Bronchial epithelial cell (primary cell): ENCODE measurements around the gene LRRN4. TPM values are rescaled to one million over a fixed set of nuclear protein-coding genes. Genes with fewer than 3 reads are reported as not detected.

ENCODE experiments used
- DNase-seq: peaks from one replicate; pipeline ENCODE4 v3.0.0-alpha.2; 2010; ENCODE audit warnings: low read depth
- FAIRE-seq: peaks from 2 replicates; lab custom pipeline; 2011; peaks lifted over from hg19 to GRCh38; lab: Jason Lieb, UNC
- H3K27me3 ChIP-seq: 2 replicates; pipeline ENCODE4 v1.5.1; 2011; ENCODE audit warnings: low read length; ENCODE audit not compliant: control insufficient read depth, insufficient read depth
- H3K36me3 ChIP-seq: 2 replicates; pipeline ENCODE4 v1.5.1; 2011; ENCODE audit warnings: low read length; ENCODE audit not compliant: control insufficient read depth, insufficient read depth
- H3K4me3 ChIP-seq: 2 replicates; pipeline ENCODE4 v1.5.1; 2011; ENCODE audit warnings: mild to moderate bottlenecking, low read depth, low read length, control low read depth
- CTCF ChIP-seq: IDR thresholded peaks from 2 replicates; pipeline ENCODE4 v1.5.1; 2011; ENCODE audit warnings: mild to moderate bottlenecking, moderate library complexity, low read length, control low read depth, inconsistent platforms; ENCODE audit not compliant: insufficient read depth, severe bottlenecking
- total RNA-seq: library from RNA; depleted of rRNA; stranded (reverse); fragments of >200 nt; gene quantifications from 2 replicates; pipeline ENCODE4 v1.2.1, GENCODE V29; 2014

Gene LRRN4
- total RNA-seq, 1 donor from 2014 or later: not detected

DNA sequence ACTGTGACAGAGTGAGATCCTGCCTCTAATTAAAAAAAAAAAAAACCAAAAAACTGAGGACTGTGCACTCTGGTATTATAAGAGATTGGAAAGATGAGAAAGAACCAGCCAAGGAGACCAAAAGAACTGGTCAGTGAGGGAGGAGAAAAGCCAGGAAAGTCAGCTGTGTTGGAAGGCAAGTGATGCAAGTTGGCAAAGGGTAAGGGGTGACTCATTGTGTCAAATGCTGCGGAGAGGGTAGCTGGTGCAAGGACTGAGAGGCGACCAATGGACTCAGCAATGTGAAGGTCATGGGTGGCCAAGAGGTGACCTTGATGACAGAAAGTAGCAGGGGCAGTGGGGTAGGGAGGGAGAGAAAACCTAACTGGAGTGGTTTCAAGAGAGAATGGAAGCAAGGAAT, 27.4 kb upstream of the LRRN4 start:
- Histone ChIP-seq H3K4me3 (no peak overlapping the region), H3K27me3 (no peaks in the 10 kb centered on the region), H3K36me3 (peaks cover 28% of the 10 kb centered on the region)
- FAIRE-seq (no peak), DNase-seq (peak; percentile 27)
- TF ChIP-seq CTCF: no peak

DNA sequence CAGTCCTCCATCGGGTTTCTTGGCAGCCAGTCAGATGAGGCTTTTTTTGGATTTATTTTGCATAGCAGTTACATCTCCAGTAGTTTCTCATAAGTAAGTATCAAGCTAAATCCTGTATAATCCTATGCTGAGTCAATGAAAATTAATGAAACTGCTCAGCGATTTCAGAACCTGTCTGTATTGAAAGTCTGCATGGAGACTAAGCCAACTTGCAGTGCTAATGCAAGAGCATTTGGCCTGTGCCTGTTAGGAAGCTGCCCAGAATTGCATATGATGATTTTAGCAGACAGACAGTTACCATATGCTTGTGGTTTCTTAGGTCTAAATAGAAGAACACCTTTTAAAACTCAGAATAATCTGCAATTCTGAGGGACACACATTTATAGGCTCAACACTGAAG, 25.2 kb upstream of the LRRN4 start:
- peaks cover 30% of the 10 kb centered on the region for H3K36me3 ChIP-seq
- no peaks in the 10 kb centered on the region for H3K27me3 ChIP-seq
- no peak for DNase-seq
- no peak for FAIRE-seq
- H3K4me3 ChIP-seq: no peak overlapping the region
- no peak for TF ChIP-seq CTCF

- no peak for FAIRE-seq
- H3K36me3 ChIP-seq: peaks cover 26% of the 10 kb centered on the region
These were observed 21.8 kb upstream of the LRRN4 start for GRCh38 chr20:6075428-6076219.

GRCh38 chr20:6074784-6075183, 20.9 kb upstream of the LRRN4 start:
- peaks cover 27% of the 10 kb centered on the region for H3K36me3 ChIP-seq
- no peak for FAIRE-seq

More at GRCh38 chr20:6075428-6076219, 21.8 kb upstream of the LRRN4 start:
- Histone ChIP-seq H3K27me3 (no peaks in the 10 kb centered on the region), H3K4me3 (no peak overlapping the region)
- no peak for TF ChIP-seq CTCF
- DNase-seq: no peak

GRCh38 chr20:6074145-6074561, 20.3 kb upstream of the LRRN4 start:
- DNase-seq (no peak), FAIRE-seq (peak; percentile 18)
- TF ChIP-seq CTCF: peak; percentile 25
- no peaks in the 10 kb centered on the region for H3K27me3 ChIP-seq
- H3K36me3 ChIP-seq: peaks cover 27% of the 10 kb centered on the region
- H3K4me3 ChIP-seq: no peak overlapping the region

More at GRCh38 chr20:6074784-6075183, 20.9 kb upstream of the LRRN4 start:
- no peaks in the 10 kb centered on the region for H3K27me3 ChIP-seq
- TF ChIP-seq CTCF: no peak
- DNase-seq: no peak
- no peak overlapping the region for H3K4me3 ChIP-seq
